K562 (cell line): ENCODE results near the gene ZNF837. TPM values are rescaled to one million over a fixed set of nuclear protein-coding genes. Genes with fewer than 3 reads are reported as not detected.

ENCODE experiments used
- BDP1 ChIP-seq: IDR thresholded peaks from 3 replicates; pipeline ENCODE4 v1.6.1; 2011; ENCODE audit not compliant: insufficient read length, insufficient read depth
- HDAC3 ChIP-seq: fragments of 450-650 bp; IDR thresholded peaks from 2 replicates; pipeline ENCODE4 v1.6.1; 2018; ENCODE audit warnings: borderline replicate concordance, mild to moderate bottlenecking, moderate library complexity; ENCODE audit not compliant: partially characterized antibody
- POLR3G ChIP-seq: IDR thresholded peaks from 2 replicates; pipeline ENCODE4 v1.6.1; 2011; ENCODE audit not compliant: insufficient read length, insufficient replicate concordance; ENCODE audit errors: extremely low read depth
- PTRF ChIP-seq: fragments of 450-650 bp; IDR thresholded peaks from 2 replicates; pipeline ENCODE4 v1.6.1; 2016; ENCODE audit warnings: mild to moderate bottlenecking, missing genetic modification characterization, missing compliant biosample characterization
- SLC30A9 ChIP-seq: fragments of 250-450 bp; sonication (Bioruptor Pico); IDR thresholded peaks from 2 replicates; pipeline ENCODE4 v1.8.0; 2022; ENCODE audit warnings: mild to moderate bottlenecking, moderate library complexity
- SRSF7 ChIP-seq: fragments of 200-400 bp; formaldehyde crosslinking; optimal IDR thresholded peaks from 2 replicates; pipeline ENCODE3; 2017; ENCODE audit warnings: mild to moderate bottlenecking, low read depth, low read length
- TAF9B ChIP-seq: fragments of 450-650 bp; IDR thresholded peaks from 2 replicates; pipeline ENCODE4 v1.6.1; 2018; ENCODE audit warnings: mild to moderate bottlenecking; ENCODE audit not compliant: partially characterized antibody
- ZKSCAN3 ChIP-seq: fragments of 250-450 bp; sonication (Bioruptor Pico); IDR thresholded peaks from 2 replicates; pipeline ENCODE4 v1.4.0; 2020
- ZNF408 ChIP-seq: fragments of 250-450 bp; sonication (Bioruptor Pico); IDR thresholded peaks from 2 replicates; pipeline ENCODE4 v1.4.0; 2020; ENCODE audit warnings: low read depth, mild to moderate bottlenecking, moderate library complexity
- ZNF436 ChIP-seq: fragments of 250-450, 450-650 bp; sonication (Bioruptor Pico); formaldehyde crosslinking; IDR thresholded peaks from 2 replicates; pipeline ENCODE4 v1.7.0; 2020; ENCODE audit warnings: mild to moderate bottlenecking
- polyA plus RNA-seq, 8 experiments: library from polyadenylated mRNA; depleted of rRNA in 4 of 8; stranded (reverse) in 5 of 8; unstranded in 3 of 8; fragments of >200 nt; fragmentation: Nextera tagmentation in 2 of 8; fragmentation: Illumina TruSeq in 1 of 8; extraction: Ambion mirVana in 2 of 8; extraction: Trizol in 1 of 8; gene quantifications; 2 replicates each; pipeline versions ENCODE4 v1.2.1 to v1.2.3, GENCODE V29; 2011 to 2014; ENCODE audit warnings: inconsistent platforms in 1 of 8, missing spikeins in 1 of 8
- total RNA-seq, 7 experiments: library from RNA; depleted of rRNA in 6 of 7; stranded (reverse); fragments of >200 nt in 6 of 7; fragmentation: Illumina TruSeq in 2 of 7; extraction: Trizol in 2 of 7; gene quantifications; 2 replicates each; pipeline versions ENCODE4 v1.2.1 to v1.2.3, GENCODE V29; 2011 to 2021; ENCODE audit warnings: low replicate concordance in 1 of 7
- TF ChIP-seq, protein P1 (sequence below): fragments of 450-650 bp; IDR thresholded peaks from 2 replicates; pipeline ENCODE4 v1.6.1; 2016; ENCODE audit warnings: low read depth
- TF ChIP-seq, protein P2 (sequence below), 3 experiments: fragments of 200-800 bp in 1 of 3; fragments of 250-450 bp in 1 of 3; fragments of 450-650 bp in 1 of 3; sonication (Bioruptor Pico) in 1 of 3; sonication (Bioruptor generic) in 1 of 3; formaldehyde crosslinking in 1 of 3; IDR thresholded peaks; 2 replicates each; pipeline versions ENCODE4 v1.6.1 to v1.8.0; 2016 to 2022; ENCODE audit warnings: mild to moderate bottlenecking in 2 of 3, missing genetic modification characterization in 2 of 3, missing compliant biosample characterization in 1 of 3, moderate library complexity in 1 of 3
- TF ChIP-seq, protein P3 (sequence below): sonication (generic); formaldehyde crosslinking; IDR thresholded peaks from 2 replicates; pipeline ENCODE4 v1.5.0; 2020; ENCODE audit warnings: missing genetic modification reagents

The ZNF837 gene
- total and polyA plus RNA-seq, 9 of the 15 experiments (the other 6 are each of a cell fraction or from before 2014, with no cell fraction given), result 0.11 to 2.1 (median 0.57) TPM; not detected in 4

DNA sequence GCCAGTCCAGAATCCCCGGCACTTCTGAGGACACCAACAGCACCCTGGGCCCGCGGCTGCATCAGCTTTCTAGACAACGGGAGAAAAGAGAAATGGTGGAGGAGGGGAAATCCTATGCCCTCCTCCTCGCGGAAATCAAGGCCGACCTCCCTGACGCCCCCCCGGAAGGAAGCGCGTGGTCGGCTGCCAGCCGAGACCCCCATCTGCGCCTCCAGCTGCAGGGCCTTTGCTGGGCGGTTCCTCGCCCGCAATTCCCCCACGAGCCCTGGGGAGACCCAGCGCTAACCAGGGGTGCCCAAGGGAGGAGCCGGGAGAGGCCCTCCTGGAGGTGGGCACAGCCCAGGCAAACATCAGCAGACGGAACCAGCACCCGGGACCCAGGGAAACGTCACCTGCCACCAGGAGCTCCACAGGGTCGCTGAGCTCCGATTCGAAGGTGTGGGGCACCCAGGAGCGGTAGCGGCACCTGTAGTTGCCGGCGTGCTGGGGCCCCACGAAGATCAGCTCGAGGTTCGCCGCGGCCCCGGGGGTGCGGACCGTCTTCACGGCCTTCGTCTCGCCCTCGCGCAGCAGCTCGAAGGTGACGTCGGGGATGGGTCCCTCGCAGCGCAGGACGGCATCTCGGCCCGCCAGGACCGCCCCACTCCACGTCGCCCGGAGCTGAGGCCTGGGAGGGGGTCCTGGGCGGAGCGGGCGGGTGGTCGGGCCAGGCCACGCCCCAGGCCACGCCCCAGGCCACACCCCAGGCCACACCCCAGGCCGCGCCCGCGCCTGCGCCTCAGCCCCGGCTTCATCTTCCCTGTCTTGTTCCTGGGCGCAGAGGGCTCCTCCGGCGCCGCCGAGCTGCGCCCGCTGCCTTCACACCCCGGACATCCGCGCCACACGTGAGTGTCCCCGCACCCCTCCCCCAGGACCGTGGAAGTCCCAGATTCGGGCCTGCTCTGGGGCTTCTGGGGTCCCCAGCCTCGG, 33.6 kb downstream of the ZNF837 start (continued):
- TF ChIP-seq, protein P1, sequence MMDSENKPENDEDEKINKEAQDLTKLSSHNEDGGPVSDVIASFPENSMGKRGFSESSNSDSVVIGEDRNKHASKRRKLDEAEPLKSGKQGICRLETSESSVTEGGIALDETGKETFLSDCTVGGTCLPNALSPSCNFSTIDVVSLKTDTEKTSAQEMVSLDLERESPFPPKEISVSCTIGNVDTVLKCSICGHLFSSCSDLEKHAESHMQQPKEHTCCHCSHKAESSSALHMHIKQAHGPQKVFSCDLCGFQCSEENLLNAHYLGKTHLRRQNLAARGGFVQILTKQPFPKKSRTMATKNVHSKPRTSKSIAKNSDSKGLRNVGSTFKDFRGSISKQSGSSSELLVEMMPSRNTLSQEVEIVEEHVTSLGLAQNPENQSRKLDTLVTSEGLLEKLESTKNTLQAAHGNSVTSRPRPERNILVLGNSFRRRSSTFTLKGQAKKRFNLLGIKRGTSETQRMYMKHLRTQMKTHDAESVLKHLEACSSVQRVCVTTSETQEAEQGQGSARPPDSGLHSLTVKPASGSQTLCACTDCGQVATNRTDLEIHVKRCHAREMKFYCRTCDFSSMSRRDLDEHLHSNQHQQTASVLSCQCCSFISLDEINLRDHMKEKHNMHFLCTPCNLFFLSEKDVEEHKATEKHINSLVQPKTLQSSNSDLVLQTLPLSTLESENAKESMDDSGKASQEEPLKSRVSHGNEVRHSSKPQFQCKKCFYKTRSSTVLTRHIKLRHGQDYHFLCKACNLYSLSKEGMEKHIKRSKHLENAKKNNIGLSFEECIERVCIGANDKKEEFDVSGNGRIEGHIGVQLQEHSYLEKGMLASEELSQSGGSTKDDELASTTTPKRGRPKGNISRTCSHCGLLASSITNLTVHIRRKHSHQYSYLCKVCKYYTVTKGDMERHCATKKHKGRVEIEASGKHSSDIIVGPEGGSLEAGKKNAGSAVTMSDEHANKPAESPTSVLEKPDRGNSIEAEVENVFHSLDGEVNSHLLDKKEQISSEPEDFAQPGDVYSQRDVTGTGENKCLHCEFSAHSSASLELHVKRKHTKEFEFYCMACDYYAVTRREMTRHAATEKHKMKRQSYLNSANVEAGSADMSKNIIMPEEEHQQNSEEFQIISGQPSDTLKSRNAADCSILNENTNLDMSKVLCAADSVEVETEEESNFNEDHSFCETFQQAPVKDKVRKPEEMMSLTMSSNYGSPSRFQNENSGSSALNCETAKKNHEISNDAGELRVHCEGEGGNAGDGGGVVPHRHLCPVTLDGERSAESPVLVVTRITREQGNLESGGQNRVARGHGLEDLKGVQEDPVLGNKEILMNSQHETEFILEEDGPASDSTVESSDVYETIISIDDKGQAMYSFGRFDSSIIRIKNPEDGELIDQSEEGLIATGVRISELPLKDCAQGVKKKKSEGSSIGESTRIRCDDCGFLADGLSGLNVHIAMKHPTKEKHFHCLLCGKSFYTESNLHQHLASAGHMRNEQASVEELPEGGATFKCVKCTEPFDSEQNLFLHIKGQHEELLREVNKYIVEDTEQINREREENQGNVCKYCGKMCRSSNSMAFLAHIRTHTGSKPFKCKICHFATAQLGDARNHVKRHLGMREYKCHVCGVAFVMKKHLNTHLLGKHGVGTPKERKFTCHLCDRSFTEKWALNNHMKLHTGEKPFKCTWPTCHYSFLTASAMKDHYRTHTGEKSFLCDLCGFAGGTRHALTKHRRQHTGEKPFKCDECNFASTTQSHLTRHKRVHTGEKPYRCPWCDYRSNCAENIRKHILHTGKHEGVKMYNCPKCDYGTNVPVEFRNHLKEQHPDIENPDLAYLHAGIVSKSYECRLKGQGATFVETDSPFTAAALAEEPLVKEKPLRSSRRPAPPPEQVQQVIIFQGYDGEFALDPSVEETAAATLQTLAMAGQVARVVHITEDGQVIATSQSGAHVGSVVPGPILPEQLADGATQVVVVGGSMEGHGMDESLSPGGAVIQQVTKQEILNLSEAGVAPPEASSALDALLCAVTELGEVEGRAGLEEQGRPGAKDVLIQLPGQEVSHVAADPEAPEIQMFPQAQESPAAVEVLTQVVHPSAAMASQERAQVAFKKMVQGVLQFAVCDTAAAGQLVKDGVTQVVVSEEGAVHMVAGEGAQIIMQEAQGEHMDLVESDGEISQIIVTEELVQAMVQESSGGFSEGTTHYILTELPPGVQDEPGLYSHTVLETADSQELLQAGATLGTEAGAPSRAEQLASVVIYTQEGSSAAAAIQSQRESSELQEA, result no peak
- TF ChIP-seq ZKSCAN3 (CRISPR knock-in tag) (no peak), TAF9B (no peak), PTRF (tag) (no peak), ZNF408 (no peak), ZNF436 (CRISPR knock-in tag) (no peak), BDP1 (no peak), SRSF7 (no peak), SLC30A9 (CRISPR knock-in tag) (no peak), HDAC3 (no peak), POLR3G (no peak)
- TF ChIP-seq, protein P2, sequence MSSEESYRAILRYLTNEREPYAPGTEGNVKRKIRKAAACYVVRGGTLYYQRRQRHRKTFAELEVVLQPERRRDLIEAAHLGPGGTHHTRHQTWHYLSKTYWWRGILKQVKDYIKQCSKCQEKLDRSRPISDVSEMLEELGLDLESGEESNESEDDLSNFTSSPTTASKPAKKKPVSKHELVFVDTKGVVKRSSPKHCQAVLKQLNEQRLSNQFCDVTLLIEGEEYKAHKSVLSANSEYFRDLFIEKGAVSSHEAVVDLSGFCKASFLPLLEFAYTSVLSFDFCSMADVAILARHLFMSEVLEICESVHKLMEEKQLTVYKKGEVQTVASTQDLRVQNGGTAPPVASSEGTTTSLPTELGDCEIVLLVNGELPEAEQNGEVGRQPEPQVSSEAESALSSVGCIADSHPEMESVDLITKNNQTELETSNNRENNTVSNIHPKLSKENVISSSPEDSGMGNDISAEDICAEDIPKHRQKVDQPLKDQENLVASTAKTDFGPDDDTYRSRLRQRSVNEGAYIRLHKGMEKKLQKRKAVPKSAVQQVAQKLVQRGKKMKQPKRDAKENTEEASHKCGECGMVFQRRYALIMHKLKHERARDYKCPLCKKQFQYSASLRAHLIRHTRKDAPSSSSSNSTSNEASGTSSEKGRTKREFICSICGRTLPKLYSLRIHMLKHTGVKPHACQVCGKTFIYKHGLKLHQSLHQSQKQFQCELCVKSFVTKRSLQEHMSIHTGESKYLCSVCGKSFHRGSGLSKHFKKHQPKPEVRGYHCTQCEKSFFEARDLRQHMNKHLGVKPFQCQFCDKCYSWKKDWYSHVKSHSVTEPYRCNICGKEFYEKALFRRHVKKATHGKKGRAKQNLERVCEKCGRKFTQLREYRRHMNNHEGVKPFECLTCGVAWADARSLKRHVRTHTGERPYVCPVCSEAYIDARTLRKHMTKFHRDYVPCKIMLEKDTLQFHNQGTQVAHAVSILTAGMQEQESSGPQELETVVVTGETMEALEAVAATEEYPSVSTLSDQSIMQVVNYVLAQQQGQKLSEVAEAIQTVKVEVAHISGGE (CRISPR knock-in tag; IDR thresholded peaks at IDR 0.05), result peak in 1 of 3 experiments; percentile 61; a peak in 1 of 6 replicates
- TF ChIP-seq, protein P3, sequence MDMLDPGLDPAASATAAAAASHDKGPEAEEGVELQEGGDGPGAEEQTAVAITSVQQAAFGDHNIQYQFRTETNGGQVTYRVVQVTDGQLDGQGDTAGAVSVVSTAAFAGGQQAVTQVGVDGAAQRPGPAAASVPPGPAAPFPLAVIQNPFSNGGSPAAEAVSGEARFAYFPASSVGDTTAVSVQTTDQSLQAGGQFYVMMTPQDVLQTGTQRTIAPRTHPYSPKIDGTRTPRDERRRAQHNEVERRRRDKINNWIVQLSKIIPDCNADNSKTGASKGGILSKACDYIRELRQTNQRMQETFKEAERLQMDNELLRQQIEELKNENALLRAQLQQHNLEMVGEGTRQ, result no peak
